PFSK-1 (cell line): ENCODE results near the gene CLCA1.

Source experiments
- FOXP2 ChIP-seq: optimal IDR thresholded peaks from 2 replicates; pipeline ENCODE3; 2011; ENCODE audit warnings: borderline replicate concordance, control low read depth, inconsistent platforms; ENCODE audit not compliant: insufficient read depth; ENCODE audit errors: extremely low read length, extremely low read depth
- POLR2AphosphoS5 ChIP-seq: IDR thresholded peaks from 2 replicates; pipeline ENCODE4 v1.6.1; 2012; ENCODE audit warnings: low read depth, mild to moderate bottlenecking, control low read depth, low read length, moderate library complexity
- REST ChIP-seq, 2 experiments: IDR thresholded peaks; 2 replicates each; pipeline versions ENCODE4 v1.6.1 to v1.8.0; 2011 to 2012; ENCODE audit warnings: low read depth in 2 of 2, low read length in 2 of 2, control low read depth in 1 of 2, inconsistent platforms in 1 of 2, mild to moderate bottlenecking in 1 of 2, moderate library complexity in 1 of 2; ENCODE audit not compliant: insufficient read depth in 1 of 2
- SIN3A ChIP-seq: IDR thresholded peaks from 2 replicates; pipeline ENCODE4 v1.6.1; 2012; ENCODE audit warnings: mild to moderate bottlenecking, low read length, moderate library complexity, borderline replicate concordance; ENCODE audit not compliant: insufficient read depth
- TAF1 ChIP-seq: IDR thresholded peaks from 2 replicates; pipeline ENCODE4 v1.6.1; 2012; ENCODE audit warnings: low read length, control low read depth, borderline replicate concordance; ENCODE audit not compliant: insufficient read depth

Gene CLCA1

GRCh38 chr1:86504137-86504479 lies 35.4 kb downstream of the CLCA1 start:
- TF ChIP-seq SIN3A (no peak), REST (IDR thresholded peaks at IDR 0.05; ENCODE audit: insufficient read depth in 1 of 2, low read depth in 2 of 2, low read length in 2 of 2) (no peak), POLR2AphosphoS5 (no peak), FOXP2 (no peak), TAF1 (no peak)

- no peak for TF ChIP-seq FOXP2
- no peak for TF ChIP-seq POLR2AphosphoS5
- TF ChIP-seq TAF1: no peak
- TF ChIP-seq SIN3A: no peak
These were observed 36.3 kb downstream of the CLCA1 start for GRCh38 chr1:86504895-86505563.

GRCh38 chr1:86505564-86505902 lies 36.8 kb downstream of the CLCA1 start:
- no peak for TF ChIP-seq POLR2AphosphoS5
- no peak for TF ChIP-seq REST (IDR thresholded peaks at IDR 0.05; ENCODE audit: insufficient read depth in 1 of 2, low read depth in 2 of 2, low read length in 2 of 2)
- no peak for TF ChIP-seq FOXP2
- no peak for TF ChIP-seq TAF1
- no peak for TF ChIP-seq SIN3A

GRCh38 chr1:86507935-86508582 lies 39.3 kb downstream of the CLCA1 start:
- TF ChIP-seq POLR2AphosphoS5 (no peak), TAF1 (no peak), SIN3A (no peak), FOXP2 (no peak), REST (IDR thresholded peaks at IDR 0.05; ENCODE audit: insufficient read depth in 1 of 2, low read depth in 2 of 2, low read length in 2 of 2) (no peak)

- no peak for TF ChIP-seq TAF1
- TF ChIP-seq POLR2AphosphoS5: no peak
- no peak for TF ChIP-seq FOXP2
- TF ChIP-seq REST (IDR thresholded peaks at IDR 0.05; ENCODE audit: insufficient read depth in 1 of 2, low read depth in 2 of 2, low read length in 2 of 2): no peak
- TF ChIP-seq SIN3A: no peak
These were observed 39.8 kb downstream of the CLCA1 start for GRCh38 chr1:86508583-86508969.
